SU-DHL-6 (cell line): Measurements from ENCODE around the gene TGM2.

Experiments used
- H2AFZ ChIP-seq: fragments of 200-600 bp; sonication (generic); 2 replicates; pipeline ENCODE4 v1.6.1; 2014; ENCODE audit warnings: low read depth, mild to moderate bottlenecking, moderate library complexity, mixed read lengths, antibody characterized with exemption, low read length; ENCODE audit not compliant: severe bottlenecking
- H3F3A ChIP-seq: fragments of 200-600 bp; shearing (Covaris generic); 2 replicates; pipeline ENCODE4 v1.6.0; 2016; ENCODE audit warnings: antibody characterized with exemption, mild to moderate bottlenecking; ENCODE audit not compliant: insufficient read depth
- H3K27ac ChIP-seq: fragments of 200-600 bp; sonication (generic); 2 replicates; pipeline ENCODE4 v1.5.1; 2016; ENCODE audit warnings: low read depth, mild to moderate bottlenecking, low read length, moderate library complexity, mixed read lengths
- H3K27me3 ChIP-seq: fragments of 200-600 bp; sonication (generic), shearing (Covaris generic); 2 replicates; pipeline ENCODE4 v1.6.0; 2014; ENCODE audit warnings: mild to moderate bottlenecking, low read length
- H3K36me3 ChIP-seq: fragments of 200-600 bp; sonication (generic); 2 replicates; pipeline ENCODE4 v1.6.1; 2014; ENCODE audit warnings: mild to moderate bottlenecking, low read length, mixed read lengths
- H3K4me2 ChIP-seq: fragments of 300-600, 200-600 bp; shearing (Covaris generic), sonication (generic); 2 replicates; pipeline ENCODE4 v1.6.0; 2014; ENCODE audit warnings: low read length, low read depth, mild to moderate bottlenecking; ENCODE audit not compliant: poor library complexity, severe bottlenecking
- H3K4me3 ChIP-seq: fragments of 200-600 bp; sonication (generic); 2 replicates; pipeline ENCODE4 v1.5.1; 2014; ENCODE audit warnings: antibody characterized with exemption, low read length, mild to moderate bottlenecking, mixed read lengths; ENCODE audit not compliant: insufficient read depth, poor library complexity, severe bottlenecking
- H3K79me2 ChIP-seq: fragments of 200-600 bp; sonication (generic); 2 replicates; pipeline ENCODE4 v1.6.1; 2014; ENCODE audit warnings: mild to moderate bottlenecking, low read length, moderate library complexity; ENCODE audit not compliant: insufficient read depth
- H3K9ac ChIP-seq: fragments of 200-600 bp; sonication (generic); 2 replicates; pipeline ENCODE4 v1.7.0; 2014; ENCODE audit warnings: mild to moderate bottlenecking, low read length
- H3K9me2 ChIP-seq: fragments of 200-600 bp; sonication (generic); replicated peaks from 2 replicates; pipeline ENCODE4 v1.6.1; 2014; ENCODE audit warnings: low read length; ENCODE audit not compliant: insufficient read depth
- H3K9me3 ChIP-seq: fragments of 200-600 bp; sonication (generic); 2 replicates; pipeline ENCODE4 v1.6.1; 2014; ENCODE audit warnings: low read length, mixed read lengths; ENCODE audit not compliant: insufficient read depth
- H4K20me1 ChIP-seq: fragments of 200-600 bp; sonication (generic); 2 replicates; pipeline ENCODE4 v1.6.1; 2014; ENCODE audit warnings: low read depth, mild to moderate bottlenecking, antibody characterized with exemption, low read length, moderate library complexity, mixed read lengths
- EZH2phosphoT487 ChIP-seq: fragments of 200-600 bp; sonication (generic), shearing (Covaris generic); conservative IDR thresholded peaks from 2 replicates; pipeline ENCODE4 v1.6.1; 2018; ENCODE audit warnings: mild to moderate bottlenecking, antibody characterized with exemption, low read length, moderate library complexity, mixed read lengths
- TF ChIP-seq, protein P1 (sequence below): fragments of 200-600 bp; sonication (generic); IDR thresholded peaks from one replicate; pipeline ENCODE4 v1.5.1; 2017; ENCODE audit warnings: antibody characterized with exemption, mild to moderate bottlenecking, low read length, moderate library complexity; ENCODE audit not compliant: insufficient read depth, poor library complexity, severe bottlenecking

The TGM2 gene

DNA sequence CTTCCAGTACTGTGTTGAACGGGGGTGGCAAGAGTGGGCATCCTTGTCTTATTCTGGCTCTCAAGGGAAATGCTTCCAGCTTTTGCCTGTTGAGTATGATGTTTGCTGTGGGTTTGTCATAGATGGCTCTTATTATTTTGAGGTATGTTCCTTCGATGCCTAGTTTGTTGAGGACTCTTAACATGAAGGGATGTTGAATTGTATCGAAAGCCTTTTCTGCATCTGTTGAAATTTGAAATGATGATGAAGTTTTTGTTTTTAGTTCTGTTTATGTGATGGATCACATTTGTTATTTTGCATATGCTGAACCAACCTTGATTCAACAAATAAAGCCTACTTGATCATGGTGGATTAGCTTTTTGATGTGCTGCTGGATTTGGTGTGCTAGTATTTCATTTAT is 83.5 kb downstream of the TGM2 start:
- H3K27ac ChIP-seq, result no peak overlapping the region
- no peak overlapping the region for H2AFZ ChIP-seq
- no peaks in the 10 kb centered on the region for H3K9me3 ChIP-seq
- peaks cover 22% of the 10 kb centered on the region; the same call in 1 of the 2 replicates for H3K79me2 ChIP-seq
- TF ChIP-seq, protein P1, sequence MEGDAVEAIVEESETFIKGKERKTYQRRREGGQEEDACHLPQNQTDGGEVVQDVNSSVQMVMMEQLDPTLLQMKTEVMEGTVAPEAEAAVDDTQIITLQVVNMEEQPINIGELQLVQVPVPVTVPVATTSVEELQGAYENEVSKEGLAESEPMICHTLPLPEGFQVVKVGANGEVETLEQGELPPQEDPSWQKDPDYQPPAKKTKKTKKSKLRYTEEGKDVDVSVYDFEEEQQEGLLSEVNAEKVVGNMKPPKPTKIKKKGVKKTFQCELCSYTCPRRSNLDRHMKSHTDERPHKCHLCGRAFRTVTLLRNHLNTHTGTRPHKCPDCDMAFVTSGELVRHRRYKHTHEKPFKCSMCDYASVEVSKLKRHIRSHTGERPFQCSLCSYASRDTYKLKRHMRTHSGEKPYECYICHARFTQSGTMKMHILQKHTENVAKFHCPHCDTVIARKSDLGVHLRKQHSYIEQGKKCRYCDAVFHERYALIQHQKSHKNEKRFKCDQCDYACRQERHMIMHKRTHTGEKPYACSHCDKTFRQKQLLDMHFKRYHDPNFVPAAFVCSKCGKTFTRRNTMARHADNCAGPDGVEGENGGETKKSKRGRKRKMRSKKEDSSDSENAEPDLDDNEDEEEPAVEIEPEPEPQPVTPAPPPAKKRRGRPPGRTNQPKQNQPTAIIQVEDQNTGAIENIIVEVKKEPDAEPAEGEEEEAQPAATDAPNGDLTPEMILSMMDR, result no peak
- TF ChIP-seq EZH2phosphoT487, result no peak
- H3K36me3 ChIP-seq, result peaks cover 10% of the 10 kb centered on the region
- no peaks in the 10 kb centered on the region for H3K9me2 ChIP-seq
- H3K4me2 ChIP-seq, result no peak overlapping the region
- no peak overlapping the region for H3K4me3 ChIP-seq
- H3K9ac ChIP-seq, result no peak overlapping the region
- peaks cover 3% of the 10 kb centered on the region; the same call in 1 of the 2 replicates for H4K20me1 ChIP-seq
- H3K27me3 ChIP-seq, result no peaks in the 10 kb centered on the region
- no peaks in the 10 kb centered on the region for H3F3A ChIP-seq

DNA sequence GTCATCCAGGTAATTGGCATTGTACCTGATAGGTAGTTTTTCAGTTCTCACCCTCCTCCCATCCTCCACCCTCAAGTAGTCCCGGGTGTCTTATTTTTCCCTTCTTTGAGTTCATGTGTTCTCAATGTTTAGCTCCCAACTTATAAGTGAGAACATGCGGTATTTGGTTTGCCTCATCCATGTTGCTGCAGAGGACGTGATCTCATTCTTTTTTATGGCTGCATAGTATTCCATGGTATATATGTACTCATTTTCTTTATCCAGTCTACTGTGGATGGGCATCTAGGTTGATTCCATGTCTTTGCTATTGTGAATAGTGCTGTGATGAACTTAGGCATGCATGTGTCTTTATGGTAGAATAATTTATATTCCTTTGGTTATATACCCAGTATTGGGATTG is 85.7 kb downstream of the TGM2 start:
- H3K4me2 ChIP-seq, result no peak overlapping the region
- H3K9me3 ChIP-seq, result no peaks in the 10 kb centered on the region
- H3K9me2 ChIP-seq, result no peaks in the 10 kb centered on the region
- peaks cover 26% of the 10 kb centered on the region; the same call in 1 of the 2 replicates for H3K79me2 ChIP-seq
- no peaks in the 10 kb centered on the region for H3F3A ChIP-seq
- no peak overlapping the region for H3K9ac ChIP-seq
- H3K4me3 ChIP-seq, result no peak overlapping the region
- no peak overlapping the region for H2AFZ ChIP-seq
- peaks cover 3% of the 10 kb centered on the region; the same call in 1 of the 2 replicates for H4K20me1 ChIP-seq
- H3K27me3 ChIP-seq, result no peaks in the 10 kb centered on the region
- peaks cover 19% of the 10 kb centered on the region for H3K36me3 ChIP-seq
- TF ChIP-seq, protein P1, result no peak
- no peak for TF ChIP-seq EZH2phosphoT487
- H3K27ac ChIP-seq, result no peak overlapping the region

DNA sequence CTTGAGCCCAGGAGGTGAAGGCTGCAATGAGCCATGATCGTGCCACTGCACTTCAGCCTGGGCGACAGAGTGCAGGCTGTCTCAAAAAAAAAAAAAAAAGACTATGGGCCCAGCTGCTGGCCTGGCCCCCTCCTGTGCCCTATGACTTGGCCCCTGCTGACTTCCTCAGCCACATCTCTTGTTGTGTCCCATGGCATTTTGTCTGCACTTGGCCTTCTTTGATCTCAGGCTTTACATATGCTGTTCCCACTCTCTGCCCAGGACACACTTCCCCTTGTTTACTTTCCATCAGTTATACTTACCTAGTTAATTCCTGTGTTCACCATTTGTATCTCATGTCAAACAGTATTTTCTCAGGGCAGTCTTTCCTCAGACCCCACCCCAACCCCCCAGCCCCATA is 87.0 kb downstream of the TGM2 start:
- no peaks in the 10 kb centered on the region for H3K9me3 ChIP-seq
- H2AFZ ChIP-seq, result no peak overlapping the region
- H3K9me2 ChIP-seq, result no peaks in the 10 kb centered on the region
- no peak overlapping the region for H3K4me3 ChIP-seq
- peaks cover 3% of the 10 kb centered on the region; the same call in 1 of the 2 replicates for H4K20me1 ChIP-seq
- no peak overlapping the region for H3K4me2 ChIP-seq
- TF ChIP-seq EZH2phosphoT487, result no peak
- TF ChIP-seq, protein P1, result no peak
- H3K36me3 ChIP-seq, result peaks cover 19% of the 10 kb centered on the region
- H3F3A ChIP-seq, result no peaks in the 10 kb centered on the region
- peaks cover 30% of the 10 kb centered on the region; the same call in 1 of the 2 replicates for H3K79me2 ChIP-seq
- H3K27me3 ChIP-seq, result no peaks in the 10 kb centered on the region
- H3K27ac ChIP-seq, result no peak overlapping the region
- H3K9ac ChIP-seq, result no peak overlapping the region
